Natural killer cell (primary cell): ENCODE measurements around the gene KLHDC7B. TPM values are rescaled to one million over a fixed set of nuclear protein-coding genes. Genes with fewer than 3 reads are reported as not detected.

ENCODE experiments used
- ATAC-seq, 3 donors: fragments of 150-1000 bp in 2 of 3; fragments of 200-7000 bp in 1 of 3; cut with Tn5 transposase; 1 replicate in 1 of 3; 2 replicates in 2 of 3; pipeline ENCODE4 v1.10.0; 2021; ENCODE audit warnings: mild to moderate bottlenecking in 2 of 3, moderate library complexity in 2 of 3
- DNase-seq, 2 donors: peaks; one replicate each; pipeline versions ENCODE4 v3.0.0 to v3.0.0-alpha.2; 2013 to 2021; ENCODE audit warnings: mixed read lengths in 1 of 2
- H3K27ac ChIP-seq: one replicate; pipeline ENCODE4 v1.5.1; 2013; ENCODE audit warnings: mild to moderate bottlenecking, low read length
- H3K27me3 ChIP-seq: one replicate; pipeline ENCODE4 v1.6.1; 2013; ENCODE audit warnings: low read length; ENCODE audit not compliant: control insufficient read depth, insufficient read depth
- H3K36me3 ChIP-seq: one replicate; pipeline ENCODE4 v1.6.1; 2013; ENCODE audit warnings: low read length; ENCODE audit not compliant: control insufficient read depth, insufficient read depth
- H3K4me1 ChIP-seq: one replicate; pipeline ENCODE4 v1.6.1; 2013; ENCODE audit warnings: low read length; ENCODE audit not compliant: control insufficient read depth, insufficient read depth
- H3K4me3 ChIP-seq: one replicate; pipeline ENCODE4 v1.5.1; 2013; ENCODE audit warnings: low read length
- H3K9me3 ChIP-seq: one replicate; pipeline ENCODE4 v1.6.1; 2013; ENCODE audit warnings: low read length; ENCODE audit not compliant: control insufficient read depth, insufficient read depth
- H3K27ac Mint-ChIP-seq, 2 donors: one replicate each; pipeline ENCODE4 v1.8.0; 2022; ENCODE audit warnings: mild to moderate bottlenecking in 2 of 2, mixed read lengths in 2 of 2, moderate library complexity in 1 of 2
- H3K27me3 Mint-ChIP-seq, 2 donors: one replicate each; pipeline ENCODE4 v1.8.0; 2022; ENCODE audit warnings: low read depth in 2 of 2, mixed read lengths in 2 of 2
- H3K36me3 Mint-ChIP-seq: one replicate; pipeline ENCODE4 v1.8.0; 2022; ENCODE audit warnings: mixed read lengths
- H3K4me1 Mint-ChIP-seq, 2 donors: one replicate each; pipeline ENCODE4 v1.8.0; 2022; ENCODE audit warnings: mixed read lengths in 2 of 2
- H3K4me3 Mint-ChIP-seq: one replicate; pipeline ENCODE4 v1.8.0; 2022; ENCODE audit warnings: mild to moderate bottlenecking, moderate library complexity, mixed read lengths
- H3K9me3 Mint-ChIP-seq, 2 donors: one replicate each; pipeline ENCODE4 v1.8.0; 2022; ENCODE audit warnings: mixed read lengths in 2 of 2
- CTCF ChIP-seq: fragments of 200-600 bp; IDR thresholded peaks from one replicate; pipeline ENCODE4 v1.8.0; 2022; ENCODE audit warnings: antibody characterized with exemption
- WGBS: methylation state at CpG from one replicate; pipeline ENCODE4 v1.1.7; 2013; ENCODE audit warnings: missing lambda C conversion rate; ENCODE audit not compliant: insufficient coverage; 5-methylcytosine and 5-hydroxymethylcytosine counted together
- intact Hi-C: fragments of 100-400 bp; cut with micrococcal nuclease; formaldehyde crosslinking; loops from one replicate; pipeline ENCODE4 v1.14.2; 2022
- total RNA-seq, 4 donors: library from RNA; stranded (reverse); fragments of 120-200 nt in 1 of 4; gene quantifications; one replicate each; pipeline versions ENCODE4 v1.2.3 to v1.2.4, GENCODE V29; 2013 to 2022

KLHDC7B gene
- total RNA-seq, 3 donors from 2014 or later (not counting 1 experiment from before 2014, with no cell fraction given): 2.4 to 6.9 (median 5.3) TPM

- no peaks in the 10 kb centered on the region for H3K9me3 ChIP-seq
- DNase-seq (no peak), ATAC-seq (no peak)
- no peak overlapping the region for H3K4me3 ChIP-seq
- no peaks in the 10 kb centered on the region for H3K27me3 Mint-ChIP-seq
- H3K27me3 ChIP-seq: no peaks in the 10 kb centered on the region
- H3K27ac ChIP-seq: no peak overlapping the region
- peaks cover 26% of the 10 kb centered on the region for H3K4me1 ChIP-seq
- no peak for TF ChIP-seq CTCF
- no peak overlapping the region for H3K27ac Mint-ChIP-seq
- WGBS: 96% methylated on average over 41 of the region's 41 CpGs
- H3K4me3 Mint-ChIP-seq: peak overlapping the region; percentile 42
- intact Hi-C loops: loop anchor here (5.0 kb wide), 3 partner anchors 34 to 76 kb away; partner anchors contain the start of genes CHKB and SYCE3
- peaks cover 26% of the 10 kb centered on the region for H3K36me3 ChIP-seq
- peaks cover 11 to 31% of the 10 kb centered on the region in 2 donors for H3K4me1 Mint-ChIP-seq
- H3K9me3 Mint-ChIP-seq: no peaks in the 10 kb centered on the region
- H3K36me3 Mint-ChIP-seq: no peaks in the 10 kb centered on the region
Measured at GRCh38 chr22:50505776-50506610, 39.7 kb upstream of the KLHDC7B start.

- H3K36me3 ChIP-seq: peaks cover 26% of the 10 kb centered on the region
- Mint-ChIP-seq H3K9me3 (no peaks in the 10 kb centered on the region), H3K36me3 (no peaks in the 10 kb centered on the region), H3K27me3 (no peaks in the 10 kb centered on the region), H3K4me3 (peak overlapping the region; percentile 88), H3K27ac (peak overlapping the region; percentile 90 to 96), H3K4me1 (peaks cover 11 to 31% of the 10 kb centered on the region in 2 donors)
- peak overlapping the region; percentile 76 for H3K4me3 ChIP-seq
- no peak for TF ChIP-seq CTCF
- H3K9me3 ChIP-seq: no peaks in the 10 kb centered on the region
- H3K27me3 ChIP-seq: no peaks in the 10 kb centered on the region
- peak overlapping the region; percentile 84 for H3K27ac ChIP-seq
- peak in 1 of 2 donors; percentile 29 for DNase-seq
- 54% methylated on average over 20 of the region's 21 CpGs for WGBS
- peaks cover 26% of the 10 kb centered on the region for H3K4me1 ChIP-seq
- no peak for ATAC-seq
- intact Hi-C loops: loop anchor here (5.0 kb wide), 3 partner anchors 35 to 75 kb away; partner anchors contain the start of genes CHKB and SYCE3
Measured at GRCh38 chr22:50506611-50507420, 38.9 kb upstream of the KLHDC7B start.

DNA sequence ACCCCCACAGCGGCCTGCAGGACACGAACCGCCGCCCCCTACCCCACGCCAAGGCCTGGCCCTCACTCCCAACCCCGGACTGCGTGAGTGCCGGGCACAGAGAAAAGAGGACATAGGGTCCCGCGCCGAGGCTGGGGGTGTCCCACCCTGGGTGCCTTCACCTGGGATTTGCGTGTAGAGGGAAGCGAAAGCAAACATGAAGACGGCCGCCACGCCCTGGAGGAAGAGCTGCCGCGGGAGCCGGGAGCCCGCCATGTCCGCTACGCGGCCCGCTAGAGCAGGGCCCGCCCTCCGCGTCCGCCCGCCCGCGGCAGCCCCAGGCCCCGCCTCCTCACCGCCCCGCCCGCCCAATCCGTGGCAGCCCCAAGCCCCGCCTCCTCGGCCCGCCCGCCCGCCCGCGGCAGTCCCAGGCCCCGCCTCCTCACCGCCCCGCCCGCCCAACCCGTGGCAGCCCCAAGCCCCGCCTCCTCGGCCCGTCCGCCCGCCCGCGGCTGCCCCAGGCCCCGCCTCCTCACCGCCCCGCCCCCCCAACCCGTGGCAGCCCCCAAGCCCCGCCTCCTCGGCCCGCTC lies 38.2 kb upstream of the KLHDC7B start, which contains the start of gene LMF2:
LMF2 (minus strand) TSS at position 282 of the 570 bp plus-strand sequence; CDS start at position 255, 27 bp downstream.
- Histone ChIP-seq H3K4me1 (peaks cover 26% of the 10 kb centered on the region), H3K27me3 (no peaks in the 10 kb centered on the region), H3K36me3 (peaks cover 26% of the 10 kb centered on the region), H3K9me3 (no peaks in the 10 kb centered on the region), H3K27ac (peak within 1 kb of the TSS; percentile 94), H3K4me3 (peak within 1 kb of the TSS; percentile 85)
- Mint-ChIP-seq H3K36me3 (no peaks in the 10 kb centered on the region), H3K27ac (peak within 1 kb of the TSS; percentile 90 to 96), H3K4me1 (peaks cover 16 to 31% of the 10 kb centered on the region in 2 donors), H3K9me3 (no peaks in the 10 kb centered on the region), H3K4me3 (peak within 1 kb of the TSS; percentile 88), H3K27me3 (no peaks in the 10 kb centered on the region)
- peak in 1 of 2 donors; percentile 87 for DNase-seq
- no peak for TF ChIP-seq CTCF
- under 1% methylated on average over 38 of the region's 62 CpGs for WGBS
- peak; percentile 73 to 86 (median 76) for ATAC-seq
- intact Hi-C loops: loop anchor here (5.0 kb wide), 3 partner anchors 35 to 75 kb away; partner anchors contain the start of genes CHKB and SYCE3
